ENCODE data around the gene SIX4.

DNA sequence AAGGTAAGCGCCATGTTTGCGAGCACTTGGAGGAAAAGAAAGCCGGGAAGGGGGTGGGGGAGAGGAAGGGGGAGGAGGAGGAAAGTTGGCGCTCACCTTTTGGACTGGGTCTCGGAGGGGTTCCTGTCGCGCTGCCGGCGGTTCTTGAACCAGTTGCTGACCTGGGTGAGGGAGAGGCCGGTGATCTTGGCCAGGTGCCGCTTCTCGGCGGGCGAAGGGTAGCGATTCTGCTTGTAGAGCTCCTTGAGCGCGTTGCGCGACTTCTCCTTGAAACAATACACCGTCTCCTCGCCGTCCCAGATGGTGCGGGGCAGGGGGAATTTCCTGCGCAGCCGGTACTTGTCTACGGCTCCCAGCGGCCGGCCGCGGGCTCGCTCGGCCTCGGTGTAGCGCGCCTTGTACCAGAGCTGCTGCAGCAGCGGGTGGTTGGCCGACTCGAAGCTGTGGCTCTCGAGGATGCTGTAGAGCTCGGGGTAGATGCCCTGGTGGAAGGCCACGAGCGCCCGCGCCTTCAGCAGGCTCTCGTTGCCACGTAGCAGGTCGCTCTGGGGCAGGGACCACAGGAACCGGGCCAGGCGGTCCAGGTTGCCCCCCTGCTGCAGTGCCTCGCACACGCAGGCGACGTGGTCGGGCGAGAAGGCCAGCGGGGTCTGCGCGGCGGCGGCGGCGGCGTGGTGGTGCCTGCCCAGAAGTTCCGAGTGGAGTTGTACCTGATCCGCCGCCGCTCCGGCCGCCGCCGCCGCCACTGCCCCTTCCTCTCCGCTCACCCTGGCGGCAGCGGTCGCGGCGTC lies 840 bp downstream of the SIX4 start:
- TF ChIP-seq, protein P1, sequence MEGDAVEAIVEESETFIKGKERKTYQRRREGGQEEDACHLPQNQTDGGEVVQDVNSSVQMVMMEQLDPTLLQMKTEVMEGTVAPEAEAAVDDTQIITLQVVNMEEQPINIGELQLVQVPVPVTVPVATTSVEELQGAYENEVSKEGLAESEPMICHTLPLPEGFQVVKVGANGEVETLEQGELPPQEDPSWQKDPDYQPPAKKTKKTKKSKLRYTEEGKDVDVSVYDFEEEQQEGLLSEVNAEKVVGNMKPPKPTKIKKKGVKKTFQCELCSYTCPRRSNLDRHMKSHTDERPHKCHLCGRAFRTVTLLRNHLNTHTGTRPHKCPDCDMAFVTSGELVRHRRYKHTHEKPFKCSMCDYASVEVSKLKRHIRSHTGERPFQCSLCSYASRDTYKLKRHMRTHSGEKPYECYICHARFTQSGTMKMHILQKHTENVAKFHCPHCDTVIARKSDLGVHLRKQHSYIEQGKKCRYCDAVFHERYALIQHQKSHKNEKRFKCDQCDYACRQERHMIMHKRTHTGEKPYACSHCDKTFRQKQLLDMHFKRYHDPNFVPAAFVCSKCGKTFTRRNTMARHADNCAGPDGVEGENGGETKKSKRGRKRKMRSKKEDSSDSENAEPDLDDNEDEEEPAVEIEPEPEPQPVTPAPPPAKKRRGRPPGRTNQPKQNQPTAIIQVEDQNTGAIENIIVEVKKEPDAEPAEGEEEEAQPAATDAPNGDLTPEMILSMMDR (conservative IDR thresholded peaks at IDR 0.05), result no peak; the same call in 1 of the 2 replicates
- peak; percentile 60 for TF ChIP-seq ZFX (IDR thresholded peaks at IDR 0.05)

All from C4-2B (cell line).